SU-DHL-6 (cell line): ENCODE results near the gene SLC16A7.

Source experiments
- EZH2phosphoT487 ChIP-seq: fragments of 200-600 bp; sonication (generic), shearing (Covaris generic); conservative IDR thresholded peaks from 2 replicates; pipeline ENCODE4 v1.6.1; 2018; ENCODE audit warnings: mild to moderate bottlenecking, antibody characterized with exemption, low read length, moderate library complexity, mixed read lengths
- TF ChIP-seq, protein P1 (sequence below): fragments of 200-600 bp; sonication (generic); IDR thresholded peaks from one replicate; pipeline ENCODE4 v1.5.1; 2017; ENCODE audit warnings: antibody characterized with exemption, mild to moderate bottlenecking, low read length, moderate library complexity; ENCODE audit not compliant: insufficient read depth, poor library complexity, severe bottlenecking

DNA sequence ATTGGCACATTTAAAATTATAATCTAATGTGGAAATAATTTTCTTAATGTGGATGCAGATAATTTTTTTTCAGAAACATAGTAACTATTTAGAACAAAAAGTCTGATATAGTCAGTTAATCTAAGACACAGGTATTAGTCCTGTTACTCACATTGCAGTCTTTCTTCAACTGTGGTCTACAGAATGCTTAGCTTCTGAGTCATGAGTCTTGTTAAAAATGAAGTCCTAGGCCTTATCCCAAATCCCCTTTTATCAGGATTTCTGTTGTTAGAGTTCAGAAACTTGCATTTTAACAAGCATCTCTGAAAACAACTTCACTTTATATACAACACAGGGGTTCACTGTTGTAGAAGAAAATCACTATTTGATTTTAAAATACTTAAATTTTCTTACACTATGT, 112.2 kb downstream of the SLC16A7 start:
- TF ChIP-seq, protein P1, sequence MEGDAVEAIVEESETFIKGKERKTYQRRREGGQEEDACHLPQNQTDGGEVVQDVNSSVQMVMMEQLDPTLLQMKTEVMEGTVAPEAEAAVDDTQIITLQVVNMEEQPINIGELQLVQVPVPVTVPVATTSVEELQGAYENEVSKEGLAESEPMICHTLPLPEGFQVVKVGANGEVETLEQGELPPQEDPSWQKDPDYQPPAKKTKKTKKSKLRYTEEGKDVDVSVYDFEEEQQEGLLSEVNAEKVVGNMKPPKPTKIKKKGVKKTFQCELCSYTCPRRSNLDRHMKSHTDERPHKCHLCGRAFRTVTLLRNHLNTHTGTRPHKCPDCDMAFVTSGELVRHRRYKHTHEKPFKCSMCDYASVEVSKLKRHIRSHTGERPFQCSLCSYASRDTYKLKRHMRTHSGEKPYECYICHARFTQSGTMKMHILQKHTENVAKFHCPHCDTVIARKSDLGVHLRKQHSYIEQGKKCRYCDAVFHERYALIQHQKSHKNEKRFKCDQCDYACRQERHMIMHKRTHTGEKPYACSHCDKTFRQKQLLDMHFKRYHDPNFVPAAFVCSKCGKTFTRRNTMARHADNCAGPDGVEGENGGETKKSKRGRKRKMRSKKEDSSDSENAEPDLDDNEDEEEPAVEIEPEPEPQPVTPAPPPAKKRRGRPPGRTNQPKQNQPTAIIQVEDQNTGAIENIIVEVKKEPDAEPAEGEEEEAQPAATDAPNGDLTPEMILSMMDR: no peak
- TF ChIP-seq EZH2phosphoT487: no peak
